NCI-H1436 treated with DMSO at 0.1 percent for 48 hours (cell line): ENCODE results near the gene C12orf42.
"Not testable (repeated sequence)": the region's sequence is repeated elsewhere in the genome, so short reads cannot be mapped to it uniquely, and the experiment has no call there.

Experiments used
- DNase-seq: peaks from one replicate; lab custom pipeline; 2025; lab: John Stamatoyannopoulos, UW

C12orf42 gene

GRCh38 chr12:103494734-103495468 is 867 bp downstream of the C12orf42 start:
- DNase-seq: no peak

GRCh38 chr12:103494051-103494733 is 1.6 kb downstream of the C12orf42 start:
- no peak for DNase-seq

GRCh38 chr12:103493199-103493598 is 2.6 kb downstream of the C12orf42 start:
- DNase-seq: no peak

DNA sequence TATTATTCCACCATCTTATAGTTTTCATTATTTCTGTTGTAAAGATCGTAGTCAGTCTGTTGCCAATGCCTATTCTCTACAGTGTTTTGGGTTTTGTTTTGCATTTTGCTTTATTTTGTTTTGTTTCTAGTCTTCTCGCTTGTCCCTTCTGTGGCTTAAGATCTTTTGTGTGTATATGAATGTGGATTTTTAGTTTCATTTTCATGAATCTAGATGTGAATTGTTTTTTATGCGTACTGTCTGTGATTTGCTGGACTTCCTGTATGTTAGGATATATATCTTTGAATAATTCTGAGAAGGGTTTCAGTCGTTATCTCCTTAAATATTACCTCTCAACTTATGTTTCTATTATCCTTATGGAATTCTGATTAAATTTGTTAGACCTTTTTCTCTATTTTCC is 13.4 kb downstream of the C12orf42 start:
- no peak for DNase-seq

GRCh38 chr12:103475073-103475472 is 20.7 kb downstream of the C12orf42 start:
- no peak for DNase-seq

DNA sequence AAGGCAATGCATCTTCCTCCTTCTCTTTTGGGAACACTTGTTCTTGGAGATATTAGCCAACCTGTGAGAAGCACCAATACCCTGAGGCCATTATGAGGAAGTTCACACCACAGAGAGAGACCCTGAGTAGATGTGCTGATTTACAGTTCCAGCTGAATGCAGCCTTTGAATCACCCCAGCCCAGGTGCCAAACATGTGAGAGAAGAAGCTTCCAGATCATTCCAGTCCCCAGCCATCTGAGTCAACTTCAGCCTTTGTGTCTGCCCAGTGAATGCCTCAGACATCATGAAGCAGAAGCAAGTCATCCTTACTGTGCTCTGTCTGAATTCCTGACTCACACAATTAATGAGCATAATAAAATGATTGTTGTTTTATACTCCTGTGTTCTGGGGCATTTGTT is 25.1 kb downstream of the C12orf42 start:
- DNase-seq: no peak

- DNase-seq: no peak
Measured at GRCh38 chr12:103469719-103470118, 26.0 kb downstream of the C12orf42 start.

GRCh38 chr12:103468837-103469236 is 26.9 kb downstream of the C12orf42 start:
- no peak for DNase-seq

DNA sequence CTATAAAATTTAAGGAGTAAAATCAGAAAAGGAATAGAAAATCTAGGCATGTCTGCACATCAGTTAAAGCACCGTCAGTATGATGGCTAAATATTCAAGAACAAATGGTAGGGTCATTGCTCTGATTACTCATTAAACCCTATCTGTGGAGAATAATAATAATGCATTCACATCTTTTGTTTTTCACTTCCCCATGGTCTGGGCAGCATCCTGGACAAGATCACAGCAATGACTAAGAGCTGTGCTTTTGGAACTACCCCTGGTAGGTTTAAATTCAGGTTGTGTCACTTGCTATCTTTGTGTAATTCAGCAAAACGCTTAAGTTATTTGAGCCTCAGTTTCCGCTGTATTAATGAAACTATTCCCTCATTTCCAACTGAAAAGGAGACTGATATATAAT is 33.1 kb downstream of the C12orf42 start:
- DNase-seq: no peak

GRCh38 chr12:103457471-103457870 is 38.3 kb downstream of the C12orf42 start:
- DNase-seq: no peak

DNA sequence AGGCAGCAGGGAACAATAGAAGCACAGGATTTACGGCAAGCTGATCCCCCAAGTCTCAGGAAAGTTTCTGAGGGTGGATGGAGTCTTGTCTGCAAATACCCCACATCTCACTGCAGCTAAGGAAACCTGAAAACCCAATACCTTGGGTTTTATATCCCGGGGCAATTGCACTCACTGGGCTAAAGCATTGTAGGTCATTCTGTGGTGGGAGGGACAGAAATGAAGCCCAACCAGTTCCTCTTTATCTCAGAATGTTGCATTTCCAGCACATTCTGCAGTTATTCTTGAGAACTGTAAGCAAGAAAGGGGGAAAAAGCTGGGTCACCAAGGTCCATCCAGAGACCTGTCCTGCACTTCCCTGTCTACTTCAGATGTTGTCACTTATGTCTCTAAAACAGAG is 39.8 kb downstream of the C12orf42 start:
- no peak for DNase-seq

DNA sequence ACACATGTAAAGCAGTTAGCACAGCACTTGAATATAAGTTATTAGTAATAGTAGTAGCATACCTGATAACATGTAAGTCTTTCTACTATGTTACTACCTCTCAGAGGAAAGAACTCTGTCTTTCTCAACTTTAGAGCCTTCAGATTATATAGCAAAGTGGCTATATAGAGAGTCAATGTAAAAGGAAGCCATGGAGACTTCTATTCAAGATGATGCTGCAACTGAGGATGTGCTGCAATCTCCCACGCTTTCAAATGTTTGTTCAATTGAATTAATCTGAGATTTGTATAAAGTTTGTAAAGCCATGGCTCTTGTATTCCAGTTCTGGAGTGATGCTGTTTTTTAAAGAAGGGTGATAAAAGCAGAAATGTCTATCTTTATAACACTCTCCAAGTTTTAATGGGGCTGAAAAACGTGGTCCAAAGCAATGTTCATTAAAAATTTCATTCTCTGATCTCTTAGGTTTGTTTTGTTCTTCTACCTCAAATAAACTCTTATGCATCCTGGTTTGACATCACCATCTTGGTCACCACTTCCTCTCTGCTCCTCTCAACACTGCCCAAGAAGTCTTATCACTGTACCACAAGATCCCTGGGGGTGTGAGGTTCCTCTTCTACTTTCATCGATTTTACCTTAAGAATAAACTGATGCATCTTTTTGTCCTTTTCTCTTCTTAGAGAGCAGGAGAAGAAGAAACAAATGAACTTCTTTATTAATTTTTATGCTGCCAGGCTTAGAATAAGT is 40.6 kb downstream of the C12orf42 start:
- no peak for DNase-seq

GRCh38 chr12:103444983-103445382 is 50.8 kb downstream of the C12orf42 start:
- no peak for DNase-seq

DNA sequence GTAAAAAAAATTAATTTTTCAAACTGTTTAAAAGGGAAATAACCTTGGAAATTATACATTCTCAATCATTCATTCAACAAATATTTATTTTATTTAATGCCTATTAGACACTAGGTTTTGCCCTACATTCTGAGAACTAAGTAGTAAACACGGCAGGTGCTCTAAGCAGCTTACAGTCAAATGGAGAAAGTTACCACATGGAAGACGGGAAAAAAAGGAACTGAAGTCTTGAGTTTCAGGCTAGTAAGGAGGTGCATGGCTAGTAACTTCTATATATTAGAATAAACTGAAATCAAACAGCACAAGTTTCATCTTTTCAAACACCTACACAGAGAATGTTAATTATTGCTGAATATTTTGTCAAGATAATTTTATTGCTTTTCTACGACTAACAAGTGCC is 52.9 kb downstream of the C12orf42 start:
- no peak for DNase-seq

- no peak for DNase-seq
Measured at GRCh38 chr12:103442182-103442555, 53.6 kb downstream of the C12orf42 start.

GRCh38 chr12:103441437-103442181 is 54.2 kb downstream of the C12orf42 start:
- no peak for DNase-seq

DNA sequence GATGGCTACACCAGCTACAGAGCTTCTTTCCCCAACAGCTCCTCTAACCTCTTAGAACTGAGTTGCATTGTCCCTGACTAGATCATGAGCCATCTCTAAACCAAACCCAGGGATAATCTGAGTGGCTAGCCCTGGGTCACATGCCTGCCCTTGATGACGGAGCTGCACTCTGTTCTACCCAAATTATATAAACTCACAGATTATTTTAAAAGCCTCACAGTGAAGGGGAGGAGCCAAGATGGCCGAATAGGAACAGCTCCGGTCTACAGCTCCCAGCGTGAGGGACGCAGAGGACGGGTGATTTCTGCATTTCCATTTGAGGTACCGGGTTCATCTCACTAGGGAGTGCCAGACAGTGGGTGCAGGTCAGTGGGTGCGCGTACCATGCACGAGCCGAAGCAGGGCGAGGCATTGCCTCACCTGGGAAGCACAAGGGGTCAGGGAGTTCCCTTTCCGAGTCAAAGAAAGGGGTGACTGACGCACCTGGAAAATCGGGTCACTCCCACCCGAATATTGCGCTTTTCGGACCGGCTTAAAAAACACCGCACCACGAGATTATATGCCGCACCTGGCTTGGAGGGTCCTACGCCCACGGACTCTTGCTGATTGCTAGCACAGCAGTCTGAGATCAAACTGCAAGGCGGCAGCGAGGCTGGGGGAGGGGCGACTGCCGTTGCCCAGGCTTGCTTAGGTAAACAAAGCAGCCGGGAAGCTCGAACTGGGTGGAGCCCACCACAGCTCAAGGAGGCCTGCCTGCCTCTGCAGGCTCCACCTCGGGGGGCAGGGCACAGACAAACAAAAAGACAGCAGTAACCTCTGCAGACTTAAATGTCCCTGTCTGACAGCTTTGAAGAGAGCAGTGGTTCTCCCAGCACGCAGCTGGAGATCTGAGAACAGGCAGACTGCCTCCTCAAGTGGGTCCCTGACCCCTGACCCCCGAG is 61.3 kb downstream of the C12orf42 start:
- DNase-seq: not testable (repeated sequence)

DNA sequence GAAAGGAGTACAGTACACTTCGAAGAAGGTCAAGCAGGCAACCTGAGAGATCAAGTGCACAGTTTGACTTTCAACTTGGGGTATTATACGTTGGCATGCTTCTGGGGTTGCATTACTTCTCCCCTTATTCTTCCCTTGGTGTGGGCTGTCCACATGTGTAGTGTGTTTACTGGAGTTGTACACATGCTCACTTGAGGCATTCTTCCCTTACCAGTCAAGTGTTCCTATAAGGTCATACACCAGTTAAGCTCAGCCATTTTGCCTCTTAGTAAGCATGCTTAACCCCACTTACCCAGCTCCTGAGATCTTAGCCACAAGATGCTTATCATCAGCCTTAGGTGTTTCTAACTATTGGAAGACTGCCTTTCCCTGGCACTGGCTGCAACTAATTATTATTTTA is 63.8 kb downstream of the C12orf42 start:
- no peak for DNase-seq

DNA sequence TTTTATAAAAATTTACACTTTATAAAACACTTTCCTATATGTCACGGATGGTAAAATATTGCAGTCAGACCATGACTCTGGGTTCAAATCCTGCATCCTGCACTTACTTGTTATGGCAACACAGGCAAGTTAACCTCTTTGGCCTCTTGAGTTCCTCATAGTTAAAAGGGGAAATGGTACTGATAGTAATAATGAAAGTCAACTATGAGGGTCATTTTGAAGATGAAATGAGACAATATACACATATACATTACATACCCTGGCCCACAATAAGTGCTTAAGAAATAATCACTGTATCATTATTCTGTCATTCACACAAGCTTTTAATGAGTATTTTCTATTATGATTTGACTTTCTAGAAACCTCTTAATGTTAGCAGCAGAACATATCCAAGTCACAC is 64.4 kb downstream of the C12orf42 start:
- DNase-seq: no peak

DNA sequence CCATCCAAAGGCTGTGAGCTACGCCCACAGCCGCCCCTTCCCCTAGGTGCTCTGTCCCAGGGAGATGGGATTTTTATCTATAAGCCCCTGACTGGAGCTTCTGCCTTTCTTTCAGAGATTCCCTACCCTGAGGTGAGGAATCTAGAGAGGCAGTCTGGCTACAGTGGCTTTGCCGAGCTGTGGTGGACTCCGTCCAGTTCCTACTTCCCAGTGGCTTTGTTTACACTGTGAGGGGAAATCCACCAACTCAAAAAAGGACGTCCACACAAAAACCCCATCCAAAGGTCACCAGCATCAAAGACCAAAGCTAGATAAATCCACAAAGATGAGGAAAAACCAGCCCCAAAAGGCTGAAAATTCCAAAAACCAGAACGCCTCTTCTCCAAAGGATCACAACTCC is 70.1 kb downstream of the C12orf42 start:
- not testable (repeated sequence) for DNase-seq
